K562 (cell line): ENCODE data around the gene OPA3. TPM values are rescaled to one million over a fixed set of nuclear protein-coding genes. Genes with fewer than 3 reads are reported as not detected.

ENCODE experiments used
- ATAC-seq: fragments of 200-7000 bp; cut with Tn5 transposase; 3 replicates; pipeline ENCODE4 v1.9.1; 2020; ENCODE audit warnings: moderate library complexity
- BruUV-seq: library from RNA; stranded (reverse); fragments of 400-500 nt; replicated peaks from 2 replicates; lab custom pipeline; 2021; lab: Mats Ljungman, UMichigan
- CTCF ChIA-PET: fragments of 300-600 bp; formaldehyde crosslinking; extraction: SDS; loops from one replicate; lab custom pipeline; 2021; ENCODE audit warnings: low intra/inter-chr PET ratio; lab: Yijun Ruan, JAX
- POLR2A ChIA-PET: fragments of 300-600, 350-650 bp; sonication (Branson Sonifier 250); formaldehyde crosslinking; extraction: SDS; loops from one replicate; lab custom pipeline; 2021; ENCODE audit warnings: antibody characterized with exemption, inconsistent platforms; lab: Yijun Ruan, JAX
- DNase-seq, 4 experiments: peaks; one replicate each; pipeline versions ENCODE4 v3.0.0 to v3.0.0-alpha.2; 2011 to 2018; ENCODE audit warnings: low spot score in 3 of 4, mixed read lengths in 3 of 4; ENCODE audit errors: extremely low read depth in 1 of 4
- FAIRE-seq: peaks from 2 replicates; lab custom pipeline; 2011; peaks lifted over from hg19 to GRCh38; lab: Jason Lieb, UNC
- H2AFZ ChIP-seq: 2 replicates; pipeline ENCODE4 v1.6.0; 2011; ENCODE audit warnings: low read depth, low read length, control low read depth, inconsistent platforms
- H3K27ac ChIP-seq: fragments of 200-600 bp; 3 replicates; pipeline ENCODE4 v1.8.0; 2011; ENCODE audit warnings: low read depth, mild to moderate bottlenecking, control low read depth, inconsistent platforms, low read length, moderate library complexity, mixed read lengths; ENCODE audit errors: extremely low read depth
- H3K27me3 ChIP-seq, 2 experiments: fragments of 300-600 bp in 1 of 2; 2 replicates in 1 of 2; 3 replicates in 1 of 2; pipeline versions ENCODE4 v1.6.0 to v1.8.0; 2011; ENCODE audit warnings: inconsistent platforms in 2 of 2, low read length in 2 of 2, mild to moderate bottlenecking in 1 of 2, mixed read lengths in 1 of 2, moderate library complexity in 1 of 2; ENCODE audit not compliant: control insufficient read depth in 2 of 2, insufficient read depth in 2 of 2
- H3K36me3 ChIP-seq: fragments of 300-600 bp; 3 replicates; pipeline ENCODE4 v1.8.0; 2011; ENCODE audit warnings: mild to moderate bottlenecking, low read length, inconsistent platforms; ENCODE audit not compliant: control insufficient read depth, insufficient read depth
- H3K4me1 ChIP-seq, 2 experiments: fragments of 200-600 bp in 1 of 2; replicated peaks in 1 of 2; 2 replicates in 1 of 2; 3 replicates in 1 of 2; pipeline versions ENCODE4 v1.5.1 to v1.8.0; 2011; ENCODE audit warnings: inconsistent platforms in 2 of 2, low read length in 2 of 2, mild to moderate bottlenecking in 1 of 2, mixed read lengths in 1 of 2, moderate library complexity in 1 of 2; ENCODE audit not compliant: control insufficient read depth in 2 of 2, insufficient read depth in 2 of 2
- H3K4me2 ChIP-seq: 2 replicates; pipeline ENCODE4 v1.6.1; 2011; ENCODE audit warnings: low read length, control low read depth, inconsistent platforms, mixed read lengths; ENCODE audit not compliant: insufficient read depth
- H3K4me3 ChIP-seq: fragments of 200-600 bp; sonication (generic), shearing (Covaris generic); 2 replicates; pipeline ENCODE4 v1.5.1; 2016; ENCODE audit warnings: control low read depth, inconsistent platforms
- H3K79me2 ChIP-seq: fragments of 200-600 bp; 3 replicates; pipeline ENCODE4 v1.8.0; 2011; ENCODE audit warnings: low read length, inconsistent platforms; ENCODE audit not compliant: control insufficient read depth, insufficient read depth
- H3K9ac ChIP-seq, 2 experiments: 2 replicates each; pipeline versions ENCODE4 v1.6.0 to v1.6.1; 2011; ENCODE audit warnings: low read depth in 2 of 2, low read length in 2 of 2, control low read depth in 1 of 2, inconsistent platforms in 1 of 2, mild to moderate bottlenecking in 1 of 2, mixed read lengths in 1 of 2; ENCODE audit not compliant: insufficient read depth in 1 of 2
- H3K9me1 ChIP-seq: one replicate; pipeline ENCODE4 v1.6.0; 2011; ENCODE audit warnings: inconsistent platforms, mild to moderate bottlenecking, low read length, moderate library complexity; ENCODE audit not compliant: control insufficient read depth, insufficient read depth
- H3K9me3 ChIP-seq: replicated peaks from 2 replicates; pipeline ENCODE4 v1.5.1; 2011; ENCODE audit warnings: low read depth, low read length, inconsistent platforms; ENCODE audit not compliant: control insufficient read depth, insufficient read depth
- H4K20me1 ChIP-seq: replicated peaks from 2 replicates; pipeline ENCODE4 v1.6.1; 2011; ENCODE audit warnings: low read length, inconsistent platforms, mixed read lengths; ENCODE audit not compliant: control insufficient read depth, insufficient read depth
- CREBBP ChIP-seq: IDR thresholded peaks from one replicate; pipeline ENCODE4 v1.6.1; 2012; ENCODE audit warnings: low read depth, mild to moderate bottlenecking, control low read depth, inconsistent platforms, low read length
- CREM ChIP-seq: IDR thresholded peaks from 2 replicates; pipeline ENCODE4 v1.6.1; 2014; ENCODE audit warnings: antibody characterized with exemption, low read depth
- ETV1 ChIP-seq: fragments of 450-650 bp; conservative IDR thresholded peaks from 2 replicates; pipeline ENCODE4 v1.6.1; 2016; ENCODE audit warnings: missing genetic modification characterization, control low read depth, low read depth, missing compliant biosample characterization
- JUND ChIP-seq, 2 experiments: IDR thresholded peaks; 2 replicates in 1 of 2; 3 replicates in 1 of 2; pipeline ENCODE4 v1.6.1; 2011; ENCODE audit warnings: borderline replicate concordance in 2 of 2, low read depth in 2 of 2, low read length in 2 of 2, improper control_type of control experiment in 1 of 2, missing biosample characterization in 1 of 2, missing genetic modification characterization in 1 of 2, missing genetic modification reagents in 1 of 2
- MXI1 ChIP-seq: IDR thresholded peaks from 2 replicates; pipeline ENCODE4 v1.6.1; 2011; ENCODE audit warnings: low read depth, mild to moderate bottlenecking, improper control_type of control experiment, low read length
- NCOA6 ChIP-seq: fragments of 450-650 bp; IDR thresholded peaks from 2 replicates; pipeline ENCODE4 v1.6.1; 2017; ENCODE audit warnings: mild to moderate bottlenecking
- NFYB ChIP-seq: IDR thresholded peaks from 2 replicates; pipeline ENCODE4 v1.6.1; 2011; ENCODE audit warnings: mild to moderate bottlenecking, moderate library complexity; ENCODE audit not compliant: insufficient read length; ENCODE audit errors: extremely low read depth
- NR2C1 ChIP-seq, 2 experiments: fragments of 450-650 bp; IDR thresholded peaks; 2 replicates each; pipeline ENCODE4 v1.6.1; 2017; ENCODE audit warnings: mild to moderate bottlenecking in 2 of 2, antibody characterized with exemption in 1 of 2, inconsistent platforms in 1 of 2, missing compliant biosample characterization in 1 of 2, missing genetic modification characterization in 1 of 2
- PCBP1 ChIP-seq: fragments of 200-400 bp; formaldehyde crosslinking; IDR thresholded peaks from 2 replicates; pipeline ENCODE4 v1.6.1; 2018; ENCODE audit warnings: mild to moderate bottlenecking, low read depth, low read length; ENCODE audit not compliant: poor library complexity, severe bottlenecking
- RBM14 ChIP-seq: fragments of 200-400 bp; formaldehyde crosslinking; IDR thresholded peaks from 2 replicates; pipeline ENCODE4 v1.6.1; 2018; ENCODE audit warnings: low read depth, mild to moderate bottlenecking, low read length, moderate library complexity, borderline replicate concordance; ENCODE audit not compliant: insufficient read depth
- SOX6 ChIP-seq: fragments of 450-650 bp; IDR thresholded peaks from 2 replicates; pipeline ENCODE4 v1.6.1; 2014; ENCODE audit warnings: mild to moderate bottlenecking
- SPI1 ChIP-seq: IDR thresholded peaks from 2 replicates; pipeline ENCODE4 v1.6.1; 2011; ENCODE audit warnings: low read depth, low read length, control low read depth, borderline replicate concordance
- SRSF1 ChIP-seq: fragments of 200-400 bp; formaldehyde crosslinking; IDR thresholded peaks from 2 replicates; pipeline ENCODE4 v1.6.1; 2017; ENCODE audit warnings: mild to moderate bottlenecking, low read depth, low read length, moderate library complexity
- SRSF9 ChIP-seq: fragments of 200-400 bp; formaldehyde crosslinking; IDR thresholded peaks from 2 replicates; pipeline ENCODE4 v1.6.1; 2017; ENCODE audit warnings: low read depth, low read length, borderline replicate concordance
- TBP ChIP-seq: optimal IDR thresholded peaks from 2 replicates; pipeline ENCODE3; 2011; ENCODE audit warnings: low read depth, low read length, improper control_type of control experiment
- THRB ChIP-seq: fragments of 450-650 bp; formaldehyde crosslinking; conservative IDR thresholded peaks from 2 replicates; pipeline ENCODE4 v1.4.0; 2022; ENCODE audit warnings: mild to moderate bottlenecking, missing genetic modification characterization
- U2AF1 ChIP-seq: fragments of 200-400 bp; formaldehyde crosslinking; optimal IDR thresholded peaks from 2 replicates; pipeline ENCODE3; 2017; ENCODE audit warnings: mild to moderate bottlenecking, low read depth, low read length, moderate library complexity
- ZFPM2 ChIP-seq: fragments of 250-450 bp; sonication (Bioruptor Pico); IDR thresholded peaks from 2 replicates; pipeline ENCODE4 v1.5.1; 2022; ENCODE audit warnings: mild to moderate bottlenecking
- WGBS: fragments of 100-300 bp; shearing (Covaris generic); methylation state at CpG from one replicate; pipeline ENCODE4 v1.1.6; 2016; ENCODE audit warnings: low coverage, mixed read lengths; ENCODE audit not compliant: insufficient coverage; ENCODE audit errors: missing lambda C conversion rate; 5-methylcytosine and 5-hydroxymethylcytosine counted together
- in situ Hi-C: fragments of 300-500 bp; cut with MboI; formaldehyde crosslinking; loops from 4 replicates; pipeline ENCODE4 v1.15.0; 2018; ENCODE audit warnings: inconsistent platforms, mixed read lengths
- intact Hi-C: fragments of 100-400 bp; cut with micrococcal nuclease; formaldehyde crosslinking; loops from 2 replicates; pipeline ENCODE4 v1.14.2; 2022
- polyA plus RNA-seq, 8 experiments: library from polyadenylated mRNA; depleted of rRNA in 4 of 8; stranded (reverse) in 5 of 8; unstranded in 3 of 8; fragments of >200 nt; fragmentation: Nextera tagmentation in 2 of 8; fragmentation: Illumina TruSeq in 1 of 8; extraction: Ambion mirVana in 2 of 8; extraction: Trizol in 1 of 8; gene quantifications; 2 replicates each; pipeline versions ENCODE4 v1.2.1 to v1.2.3, GENCODE V29; 2011 to 2014; ENCODE audit warnings: inconsistent platforms in 1 of 8, missing spikeins in 1 of 8
- total RNA-seq, 7 experiments: library from RNA; depleted of rRNA in 6 of 7; stranded (reverse); fragments of >200 nt in 6 of 7; fragmentation: Illumina TruSeq in 2 of 7; extraction: Trizol in 2 of 7; gene quantifications; 2 replicates each; pipeline versions ENCODE4 v1.2.1 to v1.2.3, GENCODE V29; 2011 to 2021; ENCODE audit warnings: low replicate concordance in 1 of 7

Gene OPA3
- total and polyA plus RNA-seq, 9 of the 15 experiments (the other 6 are each of a cell fraction or from before 2014, with no cell fraction given), result 1.4 to 18.8 (median 9.0) TPM

DNA sequence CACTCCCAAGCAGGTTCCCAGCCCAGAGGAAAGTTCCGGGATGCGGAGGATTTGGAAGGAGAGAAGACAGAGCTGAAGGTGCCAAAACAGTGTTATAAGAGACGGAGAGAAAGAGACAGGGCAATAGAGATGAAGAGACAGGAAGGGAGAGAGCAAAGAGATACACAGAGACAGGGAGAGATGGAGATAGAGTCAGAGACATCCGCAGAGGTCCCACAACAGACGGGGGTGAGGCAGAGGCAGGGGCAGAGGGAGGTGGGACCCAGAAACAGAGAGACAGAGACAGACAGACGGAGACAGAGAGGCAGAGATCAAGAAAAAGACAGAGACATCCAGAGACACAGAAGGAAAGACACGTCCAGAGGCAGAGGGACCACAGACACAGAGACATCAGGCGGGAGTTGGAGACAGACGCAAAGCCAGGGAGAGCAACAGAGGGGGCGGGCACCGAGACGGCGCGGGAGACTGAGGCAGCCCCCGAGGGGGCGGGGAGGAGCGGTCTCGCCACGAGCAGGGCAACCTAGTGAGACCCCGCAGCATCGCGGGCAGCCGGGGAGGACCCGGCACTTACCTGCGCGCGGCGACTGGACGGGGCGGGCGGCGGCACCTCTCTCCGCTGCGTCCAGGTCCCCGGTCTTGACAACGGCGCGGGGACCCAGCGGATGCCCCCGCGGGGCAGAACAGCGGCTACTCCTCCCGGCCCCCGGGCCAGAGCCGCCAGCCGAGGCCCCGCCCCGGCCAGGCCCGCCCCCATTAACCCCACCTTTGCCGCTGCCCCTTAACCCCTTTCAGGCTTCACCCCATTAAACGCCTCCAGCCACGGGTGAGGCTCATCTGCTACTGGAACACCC lies 17.1 kb upstream of the OPA3 start, which contains the start of gene GPR4:
Gene GPR4 (minus strand): TSS at position 689 of the 851 bp plus-strand sequence. CDS start 10,346 bp downstream, outside the sequence.
- BruUV-seq, result no TSS peak
- 1% methylated on average over 17 of the region's 52 CpGs for WGBS
- DNase-seq (peak in 3 of 4 experiments; percentile 47 to 85 (median 82)), ATAC-seq (peak; percentile 94), FAIRE-seq (no peak)
- in situ Hi-C loops (no loop called here), intact Hi-C loops (no loop called here)
- Histone ChIP-seq H3K79me2 (no peaks in the 10 kb centered on the region), H2AFZ (no peak within 1 kb of the TSS), H3K4me2 (peak within 1 kb of the TSS; percentile 46; the same call in 1 of the 2 replicates), H3K9me1 (no peaks in the 10 kb centered on the region), H3K36me3 (no peaks in the 10 kb centered on the region), H3K4me3 (no peak within 1 kb of the TSS), H3K27me3 (peaks cover 41 to 50% of the 10 kb centered on the region in 2 experiments), H3K9ac (0 out of 4 replicates have a peak within 1 kb of the TSS, but pooled peaks of 1 of the 2 experiments have one; percentile 26), H3K27ac (no peak within 1 kb of the TSS), H3K4me1 (peaks cover 3 to 15% of the 10 kb centered on the region in 2 experiments; a peak in 3 of 5 replicates), H3K9me3 (no peaks in the 10 kb centered on the region), H4K20me1 (0 out of 2 replicates have a peak, but pooled peaks cover 3% of the 10 kb centered on the region)
- POLR2A ChIA-PET, result interaction anchor here (1.7 kb wide), 1 partner anchor 13 kb away, joined by 3 read pairs; no protein-coding TSS in a partner anchor
- CTCF ChIA-PET, result interaction anchor here (0.8 kb wide), 1 partner anchor 41 kb away, joined by 3 read pairs; no protein-coding TSS in a partner anchor
- TF ChIP-seq ZFPM2 (CRISPR knock-in tag), result no peak
- TF ChIP-seq TBP, result no peak
- TF ChIP-seq CREM, result no peak
- TF ChIP-seq NR2C1 (IDR thresholded peaks at IDR 0.05), result no peak
- TF ChIP-seq NR2C1 (tag; IDR thresholded peaks at IDR 0.05), result no peak
- no peak for TF ChIP-seq SRSF9
- TF ChIP-seq THRB (CRISPR knock-in tag), result 0 out of 2 replicates have a peak, but pooled peaks have one; percentile 8
- TF ChIP-seq U2AF1, result no peak
- TF ChIP-seq NFYB, result no peak
- TF ChIP-seq SOX6, result no peak
- TF ChIP-seq JUND (IDR thresholded peaks at IDR 0.05; ENCODE audit: borderline replicate concordance, low read depth, low read length), result no peak
- TF ChIP-seq JUND (tag; IDR thresholded peaks at IDR 0.05; ENCODE audit: borderline replicate concordance, low read depth, low read length), result no peak
- peak; percentile 63; the same call in 1 of the 2 replicates for TF ChIP-seq NCOA6
- no peak for TF ChIP-seq SRSF1
- no peak for TF ChIP-seq SPI1
- no peak for TF ChIP-seq ETV1 (tag)
- no peak for TF ChIP-seq CREBBP
- TF ChIP-seq PCBP1, result peak; percentile 34
- no peak for TF ChIP-seq MXI1
- no peak for TF ChIP-seq RBM14
